Liver (tissue), 9 donors: ENCODE data around the gene UPP1. TPM values are rescaled to one million over a fixed set of nuclear protein-coding genes. Genes with fewer than 3 reads are reported as not detected.

Source experiments
- DNase-seq: peaks from one replicate; pipeline ENCODE4 v3.0.0-alpha.2; 2017; ENCODE audit warnings: low spot score
- H3K27ac ChIP-seq, 2 donors: one replicate each; pipeline ENCODE4 v1.7.0; 2013; ENCODE audit warnings: inconsistent platforms in 2 of 2, low read length in 2 of 2, control low read depth in 1 of 2, low read depth in 1 of 2, mild to moderate bottlenecking in 1 of 2
- H3K27me3 ChIP-seq, 4 donors: one replicate each; pipeline versions ENCODE4 v1.6.1 to v1.7.0; 2013; ENCODE audit warnings: low read length in 3 of 4, inconsistent platforms in 1 of 4, mild to moderate bottlenecking in 1 of 4, moderate library complexity in 1 of 4; ENCODE audit not compliant: control insufficient read depth in 4 of 4, insufficient read depth in 4 of 4
- H3K36me3 ChIP-seq, 4 donors: one replicate each; pipeline versions ENCODE4 v1.6.1 to v1.7.0; 2013; ENCODE audit warnings: low read length in 3 of 4, mild to moderate bottlenecking in 3 of 4, low read depth in 1 of 4, moderate library complexity in 1 of 4; ENCODE audit not compliant: control insufficient read depth in 4 of 4, insufficient read depth in 3 of 4
- H3K4me1 ChIP-seq, 4 donors: one replicate each; pipeline versions ENCODE4 v1.6.1 to v1.7.0; 2013; ENCODE audit warnings: low read length in 3 of 4, mild to moderate bottlenecking in 3 of 4, moderate library complexity in 1 of 4; ENCODE audit not compliant: control insufficient read depth in 4 of 4, insufficient read depth in 4 of 4
- H3K4me3 ChIP-seq, 3 donors: one replicate each; pipeline versions ENCODE4 v1.6.1 to v1.7.0; 2013; ENCODE audit warnings: low read length in 3 of 3, control low read depth in 1 of 3, low read depth in 1 of 3, mild to moderate bottlenecking in 1 of 3
- H3K9ac ChIP-seq, 2 donors: one replicate each; pipeline ENCODE4 v1.7.0; 2013; ENCODE audit warnings: low read length in 2 of 2, mild to moderate bottlenecking in 2 of 2, moderate library complexity in 2 of 2, control low read depth in 1 of 2, low read depth in 1 of 2
- H3K9me3 ChIP-seq, 4 donors: one replicate each; pipeline versions ENCODE4 v1.6.1 to v1.7.0; 2013; ENCODE audit warnings: low read length in 3 of 4; ENCODE audit not compliant: control insufficient read depth in 4 of 4
- EGR1 ChIP-seq, 2 donors: IDR thresholded peaks; 2 replicates each; pipeline ENCODE4 v1.6.1; 2016 to 2018; ENCODE audit warnings: antibody characterized with exemption in 2 of 2, low read depth in 2 of 2
- FOXA1 ChIP-seq: IDR thresholded peaks from 2 replicates; pipeline ENCODE4 v1.6.1; 2016; ENCODE audit warnings: antibody characterized with exemption
- FOXA2 ChIP-seq: IDR thresholded peaks from 2 replicates; pipeline ENCODE4 v1.6.1; 2016; ENCODE audit warnings: antibody characterized with exemption
- GABPA ChIP-seq, 2 donors: IDR thresholded peaks in 1 of 2; conservative IDR thresholded peaks in 1 of 2; 2 replicates each; pipeline ENCODE4 v1.6.1; 2016; ENCODE audit warnings: antibody characterized with exemption in 2 of 2, mild to moderate bottlenecking in 1 of 2, moderate library complexity in 1 of 2
- HNF4A ChIP-seq, 2 donors: conservative IDR thresholded peaks; 2 replicates each; pipeline ENCODE4 v1.6.1; 2016; ENCODE audit warnings: antibody characterized with exemption in 2 of 2, mild to moderate bottlenecking in 2 of 2
- HNF4G ChIP-seq: IDR thresholded peaks from 2 replicates; pipeline ENCODE4 v1.6.1; 2016; ENCODE audit warnings: antibody characterized with exemption
- JUND ChIP-seq, 2 donors: IDR thresholded peaks; 2 replicates each; pipeline ENCODE4 v1.6.1; 2016; ENCODE audit warnings: antibody characterized with exemption in 2 of 2
- MAX ChIP-seq: IDR thresholded peaks from 2 replicates; pipeline ENCODE4 v1.6.1; 2016; ENCODE audit warnings: antibody characterized with exemption
- NR2F2 ChIP-seq: IDR thresholded peaks from 2 replicates; pipeline ENCODE4 v1.6.1; 2016; ENCODE audit warnings: antibody characterized with exemption
- RAD21 ChIP-seq, 2 donors: IDR thresholded peaks; 2 replicates each; pipeline ENCODE4 v1.6.1; 2016; ENCODE audit warnings: antibody characterized with exemption in 2 of 2, mild to moderate bottlenecking in 2 of 2
- RXRA ChIP-seq, 2 donors: IDR thresholded peaks; 2 replicates each; pipeline ENCODE4 v1.6.1; 2017 to 2018; ENCODE audit warnings: antibody characterized with exemption in 2 of 2, mild to moderate bottlenecking in 1 of 2
- SP1 ChIP-seq: IDR thresholded peaks from 2 replicates; pipeline ENCODE4 v1.6.1; 2018; ENCODE audit warnings: antibody characterized with exemption, mild to moderate bottlenecking
- TAF1 ChIP-seq: conservative IDR thresholded peaks from 2 replicates; pipeline ENCODE4 v1.6.1; 2016; ENCODE audit warnings: antibody characterized with exemption, mild to moderate bottlenecking
- YY1 ChIP-seq: IDR thresholded peaks from 2 replicates; pipeline ENCODE4 v1.6.1; 2016; ENCODE audit warnings: antibody characterized with exemption, mild to moderate bottlenecking
- ZBTB33 ChIP-seq: IDR thresholded peaks from 2 replicates; pipeline ENCODE4 v1.6.1; 2016; ENCODE audit warnings: antibody characterized with exemption
- WGBS: extraction: QIAGEN DNeasy Blood & Tissue Kit; methylation state at CpG from one replicate; pipeline ENCODE4 v1.1.7; 2013; 5-methylcytosine and 5-hydroxymethylcytosine counted together
- polyA plus RNA-seq, 2 donors: library from polyadenylated mRNA; stranded (reverse) in 1 of 2; unstranded in 1 of 2; fragments of 200-250 nt in 1 of 2; fragments of >200 nt in 1 of 2; fragmentation: Nextera tagmentation in 1 of 2; extraction: Ambion mirVana in 1 of 2; gene quantifications; one replicate each; pipeline versions ENCODE4 v1.2.1 to v1.2.3, GENCODE V29; 2013 to 2015
- total RNA-seq, 2 donors: library from RNA; depleted of rRNA; stranded (reverse); fragments of >200 nt; gene quantifications; one replicate each; pipeline ENCODE4 v1.2.3, GENCODE V29; 2014
- TF ChIP-seq, protein P1 (sequence below): IDR thresholded peaks from 2 replicates; pipeline ENCODE4 v1.6.1; 2016; ENCODE audit warnings: antibody characterized with exemption
- TF ChIP-seq, protein P2 (sequence below): IDR thresholded peaks from 2 replicates; pipeline ENCODE4 v1.6.1; 2016; ENCODE audit warnings: antibody characterized with exemption, mild to moderate bottlenecking
- TF ChIP-seq, protein P3 (sequence below): fragments of 150-350 bp; IDR thresholded peaks from 2 replicates; pipeline ENCODE4 v1.5.1; 2017; ENCODE audit warnings: improper control_type of control experiment, low read depth, low read length; ENCODE audit not compliant: missing input control
- donor health status: healthy.
- donor health status: healthy.
- donor health status: healthy.
- donor health status: healthy.
- donor health status: healthy.

UPP1 gene
- total and polyA plus RNA-seq, 4 donors, result 3.1 to 18.8 (median 9.1) TPM

GRCh38 chr7:48099781-48100180 is 10.7 kb downstream of the UPP1 start:
- Histone ChIP-seq H3K36me3 (peaks cover 9 to 38% (median 26%) of the 10 kb centered on the region in 4 donors), H3K27ac (no peak overlapping the region), H3K4me3 (no peak overlapping the region), H3K4me1 (no peaks in the 10 kb centered on the region), H3K9me3 (no peaks in the 10 kb centered on the region), H3K9ac (no peak overlapping the region), H3K27me3 (no peaks in the 10 kb centered on the region)
- 88% methylated on average over 3 of the region's 3 CpGs for WGBS
- no peak for DNase-seq
- TF ChIP-seq YY1 (no peak), FOXA1 (no peak), EGR1 (IDR thresholded peaks at IDR 0.05; ENCODE audit: low read depth in 2 of 2) (no peak), ZBTB33 (no peak), RAD21 (IDR thresholded peaks at IDR 0.05) (no peak), JUND (IDR thresholded peaks at IDR 0.05) (no peak), RXRA (IDR thresholded peaks at IDR 0.05) (no peak), SP1 (no peak), MAX (no peak), HNF4G (no peak), FOXA2 (no peak), GABPA (IDR thresholded peaks at IDR 0.05 in 1 of 2, conservative IDR thresholded peaks at IDR 0.05 in 1 of 2) (no peak), HNF4A (conservative IDR thresholded peaks at IDR 0.05) (no peak), NR2F2 (no peak), TAF1 (no peak)
- TF ChIP-seq, protein P1, sequence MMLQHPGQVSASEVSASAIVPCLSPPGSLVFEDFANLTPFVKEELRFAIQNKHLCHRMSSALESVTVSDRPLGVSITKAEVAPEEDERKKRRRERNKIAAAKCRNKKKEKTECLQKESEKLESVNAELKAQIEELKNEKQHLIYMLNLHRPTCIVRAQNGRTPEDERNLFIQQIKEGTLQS, result no peak
- TF ChIP-seq, protein P2, sequence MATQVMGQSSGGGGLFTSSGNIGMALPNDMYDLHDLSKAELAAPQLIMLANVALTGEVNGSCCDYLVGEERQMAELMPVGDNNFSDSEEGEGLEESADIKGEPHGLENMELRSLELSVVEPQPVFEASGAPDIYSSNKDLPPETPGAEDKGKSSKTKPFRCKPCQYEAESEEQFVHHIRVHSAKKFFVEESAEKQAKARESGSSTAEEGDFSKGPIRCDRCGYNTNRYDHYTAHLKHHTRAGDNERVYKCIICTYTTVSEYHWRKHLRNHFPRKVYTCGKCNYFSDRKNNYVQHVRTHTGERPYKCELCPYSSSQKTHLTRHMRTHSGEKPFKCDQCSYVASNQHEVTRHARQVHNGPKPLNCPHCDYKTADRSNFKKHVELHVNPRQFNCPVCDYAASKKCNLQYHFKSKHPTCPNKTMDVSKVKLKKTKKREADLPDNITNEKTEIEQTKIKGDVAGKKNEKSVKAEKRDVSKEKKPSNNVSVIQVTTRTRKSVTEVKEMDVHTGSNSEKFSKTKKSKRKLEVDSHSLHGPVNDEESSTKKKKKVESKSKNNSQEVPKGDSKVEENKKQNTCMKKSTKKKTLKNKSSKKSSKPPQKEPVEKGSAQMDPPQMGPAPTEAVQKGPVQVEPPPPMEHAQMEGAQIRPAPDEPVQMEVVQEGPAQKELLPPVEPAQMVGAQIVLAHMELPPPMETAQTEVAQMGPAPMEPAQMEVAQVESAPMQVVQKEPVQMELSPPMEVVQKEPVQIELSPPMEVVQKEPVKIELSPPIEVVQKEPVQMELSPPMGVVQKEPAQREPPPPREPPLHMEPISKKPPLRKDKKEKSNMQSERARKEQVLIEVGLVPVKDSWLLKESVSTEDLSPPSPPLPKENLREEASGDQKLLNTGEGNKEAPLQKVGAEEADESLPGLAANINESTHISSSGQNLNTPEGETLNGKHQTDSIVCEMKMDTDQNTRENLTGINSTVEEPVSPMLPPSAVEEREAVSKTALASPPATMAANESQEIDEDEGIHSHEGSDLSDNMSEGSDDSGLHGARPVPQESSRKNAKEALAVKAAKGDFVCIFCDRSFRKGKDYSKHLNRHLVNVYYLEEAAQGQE, result no peak
- TF ChIP-seq, protein P3, sequence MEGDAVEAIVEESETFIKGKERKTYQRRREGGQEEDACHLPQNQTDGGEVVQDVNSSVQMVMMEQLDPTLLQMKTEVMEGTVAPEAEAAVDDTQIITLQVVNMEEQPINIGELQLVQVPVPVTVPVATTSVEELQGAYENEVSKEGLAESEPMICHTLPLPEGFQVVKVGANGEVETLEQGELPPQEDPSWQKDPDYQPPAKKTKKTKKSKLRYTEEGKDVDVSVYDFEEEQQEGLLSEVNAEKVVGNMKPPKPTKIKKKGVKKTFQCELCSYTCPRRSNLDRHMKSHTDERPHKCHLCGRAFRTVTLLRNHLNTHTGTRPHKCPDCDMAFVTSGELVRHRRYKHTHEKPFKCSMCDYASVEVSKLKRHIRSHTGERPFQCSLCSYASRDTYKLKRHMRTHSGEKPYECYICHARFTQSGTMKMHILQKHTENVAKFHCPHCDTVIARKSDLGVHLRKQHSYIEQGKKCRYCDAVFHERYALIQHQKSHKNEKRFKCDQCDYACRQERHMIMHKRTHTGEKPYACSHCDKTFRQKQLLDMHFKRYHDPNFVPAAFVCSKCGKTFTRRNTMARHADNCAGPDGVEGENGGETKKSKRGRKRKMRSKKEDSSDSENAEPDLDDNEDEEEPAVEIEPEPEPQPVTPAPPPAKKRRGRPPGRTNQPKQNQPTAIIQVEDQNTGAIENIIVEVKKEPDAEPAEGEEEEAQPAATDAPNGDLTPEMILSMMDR, result no peak
